Neural cell (in vitro differentiated cells): ENCODE measurements around the gene EEF1AKMT3.

Source experiments
- POLR2AphosphoS5 ChIP-seq: IDR thresholded peaks from 2 replicates; pipeline ENCODE4 v1.6.1; 2012
- TF ChIP-seq, protein P1 (sequence below): fragments of 450-650 bp; IDR thresholded peaks from 2 replicates; pipeline ENCODE4 v1.5.1; 2014; ENCODE audit warnings: antibody characterized with exemption, mild to moderate bottlenecking, moderate library complexity; ENCODE audit not compliant: poor library complexity, severe bottlenecking

DNA sequence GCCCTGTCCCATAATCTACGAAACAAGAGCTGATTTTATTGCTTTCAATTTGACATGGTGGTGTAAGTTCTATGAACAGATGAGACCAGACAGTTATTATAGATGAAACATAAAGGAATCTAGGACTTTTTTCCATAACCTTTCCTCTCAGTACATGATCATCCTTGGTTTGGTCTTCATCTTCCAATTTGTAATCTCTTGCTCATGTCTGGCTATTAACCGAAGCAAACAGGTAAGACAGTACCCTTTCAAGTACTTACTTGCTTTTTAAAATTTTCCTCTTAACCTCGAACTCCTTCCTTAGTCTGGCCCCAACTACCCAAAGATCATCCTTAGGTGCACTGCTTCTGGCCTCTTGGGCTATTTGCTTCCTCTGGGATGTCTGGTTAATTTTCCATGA is 26.4 kb upstream of the EEF1AKMT3 start:
- TF ChIP-seq, protein P1, sequence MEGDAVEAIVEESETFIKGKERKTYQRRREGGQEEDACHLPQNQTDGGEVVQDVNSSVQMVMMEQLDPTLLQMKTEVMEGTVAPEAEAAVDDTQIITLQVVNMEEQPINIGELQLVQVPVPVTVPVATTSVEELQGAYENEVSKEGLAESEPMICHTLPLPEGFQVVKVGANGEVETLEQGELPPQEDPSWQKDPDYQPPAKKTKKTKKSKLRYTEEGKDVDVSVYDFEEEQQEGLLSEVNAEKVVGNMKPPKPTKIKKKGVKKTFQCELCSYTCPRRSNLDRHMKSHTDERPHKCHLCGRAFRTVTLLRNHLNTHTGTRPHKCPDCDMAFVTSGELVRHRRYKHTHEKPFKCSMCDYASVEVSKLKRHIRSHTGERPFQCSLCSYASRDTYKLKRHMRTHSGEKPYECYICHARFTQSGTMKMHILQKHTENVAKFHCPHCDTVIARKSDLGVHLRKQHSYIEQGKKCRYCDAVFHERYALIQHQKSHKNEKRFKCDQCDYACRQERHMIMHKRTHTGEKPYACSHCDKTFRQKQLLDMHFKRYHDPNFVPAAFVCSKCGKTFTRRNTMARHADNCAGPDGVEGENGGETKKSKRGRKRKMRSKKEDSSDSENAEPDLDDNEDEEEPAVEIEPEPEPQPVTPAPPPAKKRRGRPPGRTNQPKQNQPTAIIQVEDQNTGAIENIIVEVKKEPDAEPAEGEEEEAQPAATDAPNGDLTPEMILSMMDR, result no peak
- TF ChIP-seq POLR2AphosphoS5, result no peak
